Astrocyte (in vitro differentiated cells and primary cell): ENCODE measurements around the gene ADCK1. TPM values are rescaled to one million over a fixed set of nuclear protein-coding genes. Genes with fewer than 3 reads are reported as not detected.
"Not testable (repeated sequence)": the region's sequence is repeated elsewhere in the genome, so short reads cannot be mapped to it uniquely, and the experiment has no call there.

Source experiments
- DNase-seq: peaks from one replicate; pipeline ENCODE4 v3.0.0-alpha.2; 2010; ENCODE audit warnings: low read depth
- FAIRE-seq: peaks from 2 replicates; lab custom pipeline; 2011; peaks lifted over from hg19 to GRCh38; lab: Jason Lieb, UNC
- H2AFZ ChIP-seq: 2 replicates; pipeline ENCODE4 v1.6.0; 2012; ENCODE audit warnings: low read depth, low read length, inconsistent platforms
- H3K27ac ChIP-seq: 2 replicates; pipeline ENCODE4 v1.5.1; 2011; ENCODE audit warnings: low read depth, low read length, inconsistent platforms
- H3K27me3 ChIP-seq: 2 replicates; pipeline ENCODE4 v1.6.0; 2011; ENCODE audit warnings: low read length, inconsistent platforms; ENCODE audit not compliant: insufficient read depth
- H3K36me3 ChIP-seq: 2 replicates; pipeline ENCODE4 v1.5.1; 2011; ENCODE audit warnings: low read length, inconsistent platforms; ENCODE audit not compliant: insufficient read depth
- H3K4me1 ChIP-seq: 2 replicates; pipeline ENCODE4 v1.5.1; 2011; ENCODE audit warnings: low read length, inconsistent platforms; ENCODE audit not compliant: insufficient read depth
- H3K4me2 ChIP-seq: 2 replicates; pipeline ENCODE4 v1.6.0; 2012; ENCODE audit warnings: low read length, inconsistent platforms
- H3K4me3 ChIP-seq: 2 replicates; pipeline ENCODE4 v1.5.1; 2011; ENCODE audit warnings: low read depth, mild to moderate bottlenecking, low read length, inconsistent platforms; ENCODE audit not compliant: insufficient read depth
- H3K79me2 ChIP-seq: 2 replicates; pipeline ENCODE4 v1.6.0; 2012; ENCODE audit warnings: mild to moderate bottlenecking, low read length, inconsistent platforms; ENCODE audit not compliant: insufficient read depth
- H3K9ac ChIP-seq: 2 replicates; pipeline ENCODE4 v1.6.0; 2012; ENCODE audit warnings: mild to moderate bottlenecking, low read length, inconsistent platforms
- H3K9me3 ChIP-seq: 2 replicates; pipeline ENCODE4 v1.5.1; 2012; ENCODE audit warnings: low read depth, mild to moderate bottlenecking, low read length, inconsistent platforms; ENCODE audit not compliant: insufficient read depth
- H4K20me1 ChIP-seq: 2 replicates; pipeline ENCODE4 v1.6.0; 2012; ENCODE audit warnings: low read length, inconsistent platforms; ENCODE audit not compliant: insufficient read depth
- H3K27ac Mint-ChIP-seq: one replicate; pipeline ENCODE4 v1.8.0; 2021; ENCODE audit warnings: mild to moderate bottlenecking, mixed read lengths; ENCODE audit not compliant: unreplicated experiment
- H3K27me3 Mint-ChIP-seq: one replicate; pipeline ENCODE4 v1.8.0; 2021; ENCODE audit warnings: low read depth, mixed read lengths; ENCODE audit not compliant: unreplicated experiment
- H3K36me3 Mint-ChIP-seq: one replicate; pipeline ENCODE4 v1.8.0; 2021; ENCODE audit warnings: low read depth, mixed read lengths; ENCODE audit not compliant: unreplicated experiment
- H3K4me1 Mint-ChIP-seq: one replicate; pipeline ENCODE4 v1.8.0; 2021; ENCODE audit warnings: low read depth, mixed read lengths; ENCODE audit not compliant: unreplicated experiment
- H3K4me3 Mint-ChIP-seq: one replicate; pipeline ENCODE4 v1.8.0; 2021; ENCODE audit warnings: mild to moderate bottlenecking, moderate library complexity, mixed read lengths; ENCODE audit not compliant: unreplicated experiment
- H3K9me3 Mint-ChIP-seq: one replicate; pipeline ENCODE4 v1.8.0; 2021; ENCODE audit warnings: mild to moderate bottlenecking, mixed read lengths; ENCODE audit not compliant: unreplicated experiment
- EZH2 ChIP-seq: IDR thresholded peaks from 2 replicates; pipeline ENCODE4 v1.6.1; 2012; ENCODE audit warnings: mild to moderate bottlenecking, low read length, inconsistent platforms; ENCODE audit not compliant: insufficient read depth
- total RNA-seq: library from RNA; stranded (reverse); gene quantifications from 2 replicates; pipeline ENCODE4 v1.2.1, GENCODE V29; 2021
- TF ChIP-seq, protein P1 (sequence below): IDR thresholded peaks from 2 replicates; pipeline ENCODE4 v1.5.1; 2011; ENCODE audit warnings: low read depth, mild to moderate bottlenecking, inconsistent platforms, low read length, moderate library complexity; ENCODE audit not compliant: insufficient read depth

The ADCK1 gene
- total RNA-seq, 1 donor from 2014 or later: 5.8 TPM

DNA sequence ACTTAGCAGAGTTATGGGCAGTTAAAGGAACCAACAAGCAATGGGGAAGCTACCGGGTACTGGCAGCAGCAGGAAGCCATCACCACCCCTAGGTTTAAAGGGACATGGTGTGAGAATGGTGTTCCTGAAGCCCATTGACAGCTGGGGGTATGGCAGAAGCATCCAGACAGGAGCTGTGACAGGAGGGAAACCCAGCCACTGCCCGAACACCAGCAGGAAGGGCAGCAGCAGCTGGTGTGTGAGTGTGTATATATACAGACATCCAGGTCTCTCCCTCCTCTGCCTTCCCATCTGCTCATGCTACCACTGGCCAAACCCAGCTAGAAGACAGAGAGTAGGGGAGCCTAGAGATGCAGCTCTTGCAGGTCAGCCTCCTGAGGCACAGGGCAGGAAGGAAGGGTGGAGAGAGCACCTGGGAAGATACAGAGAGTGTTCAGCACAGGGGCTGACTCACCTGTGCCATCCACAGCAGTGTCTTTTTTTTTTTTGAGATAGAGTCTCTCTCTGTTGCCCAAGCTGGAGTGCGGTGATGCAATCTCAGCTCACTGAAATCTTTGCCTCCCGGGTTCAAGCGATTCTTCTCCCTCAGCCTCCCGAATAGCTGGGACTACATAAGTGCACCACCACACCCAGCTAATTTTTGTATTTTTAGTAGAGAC, 9.2 kb upstream of the ADCK1 start:
- Mint-ChIP-seq H3K27ac (no peak overlapping the region), H3K9me3 (no peaks in the 10 kb centered on the region), H3K27me3 (no peaks in the 10 kb centered on the region), H3K4me3 (no peak overlapping the region), H3K36me3 (no peaks in the 10 kb centered on the region), H3K4me1 (peaks cover 3% of the 10 kb centered on the region)
- Histone ChIP-seq H3K27ac (no peak overlapping the region), H3K9me3 (no peaks in the 10 kb centered on the region), H3K79me2 (no peaks in the 10 kb centered on the region), H3K27me3 (peaks cover 2% of the 10 kb centered on the region), H3K4me3 (no peak overlapping the region), H2AFZ (no peak overlapping the region), H3K4me1 (no peaks in the 10 kb centered on the region), H3K36me3 (no peaks in the 10 kb centered on the region), H4K20me1 (no peaks in the 10 kb centered on the region), H3K4me2 (no peak overlapping the region), H3K9ac (no peak overlapping the region)
- DNase-seq (no peak), FAIRE-seq (no peak)
- no peak for TF ChIP-seq EZH2
- TF ChIP-seq, protein P1, sequence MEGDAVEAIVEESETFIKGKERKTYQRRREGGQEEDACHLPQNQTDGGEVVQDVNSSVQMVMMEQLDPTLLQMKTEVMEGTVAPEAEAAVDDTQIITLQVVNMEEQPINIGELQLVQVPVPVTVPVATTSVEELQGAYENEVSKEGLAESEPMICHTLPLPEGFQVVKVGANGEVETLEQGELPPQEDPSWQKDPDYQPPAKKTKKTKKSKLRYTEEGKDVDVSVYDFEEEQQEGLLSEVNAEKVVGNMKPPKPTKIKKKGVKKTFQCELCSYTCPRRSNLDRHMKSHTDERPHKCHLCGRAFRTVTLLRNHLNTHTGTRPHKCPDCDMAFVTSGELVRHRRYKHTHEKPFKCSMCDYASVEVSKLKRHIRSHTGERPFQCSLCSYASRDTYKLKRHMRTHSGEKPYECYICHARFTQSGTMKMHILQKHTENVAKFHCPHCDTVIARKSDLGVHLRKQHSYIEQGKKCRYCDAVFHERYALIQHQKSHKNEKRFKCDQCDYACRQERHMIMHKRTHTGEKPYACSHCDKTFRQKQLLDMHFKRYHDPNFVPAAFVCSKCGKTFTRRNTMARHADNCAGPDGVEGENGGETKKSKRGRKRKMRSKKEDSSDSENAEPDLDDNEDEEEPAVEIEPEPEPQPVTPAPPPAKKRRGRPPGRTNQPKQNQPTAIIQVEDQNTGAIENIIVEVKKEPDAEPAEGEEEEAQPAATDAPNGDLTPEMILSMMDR: no peak

DNA sequence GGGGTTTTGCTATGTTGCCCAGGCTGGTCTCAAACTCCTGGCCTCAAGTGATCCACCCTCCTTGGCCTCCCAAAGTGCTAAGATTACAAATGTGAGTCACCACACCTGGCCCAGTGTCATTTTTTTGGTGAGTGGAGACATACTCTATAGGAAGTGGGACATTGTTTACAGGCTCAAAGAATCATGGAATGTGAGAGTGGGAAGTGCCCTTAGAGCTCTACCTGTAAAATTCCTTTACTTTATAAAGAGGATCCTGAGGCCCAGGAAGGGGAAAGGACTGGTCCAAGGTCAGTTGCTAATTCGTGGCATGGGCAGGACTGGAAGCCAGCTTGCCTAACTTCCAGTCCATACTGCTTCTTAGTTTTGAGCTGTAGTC, 8.7 kb upstream of the ADCK1 start:
- H3K27me3 ChIP-seq: peaks cover 2% of the 10 kb centered on the region
- H3K9ac ChIP-seq: no peak overlapping the region
- no peak for DNase-seq
- Mint-ChIP-seq H3K36me3 (no peaks in the 10 kb centered on the region), H3K27ac (no peak overlapping the region), H3K9me3 (no peaks in the 10 kb centered on the region), H3K27me3 (no peaks in the 10 kb centered on the region), H3K4me1 (peaks cover 6% of the 10 kb centered on the region), H3K4me3 (no peak overlapping the region)
- H2AFZ ChIP-seq: no peak overlapping the region
- H3K4me2 ChIP-seq: no peak overlapping the region
- H3K36me3 ChIP-seq: no peaks in the 10 kb centered on the region
- no peak overlapping the region for H3K4me3 ChIP-seq
- H3K79me2 ChIP-seq: no peaks in the 10 kb centered on the region
- no peak for FAIRE-seq
- no peak for TF ChIP-seq EZH2
- TF ChIP-seq, protein P1: no peak
- no peaks in the 10 kb centered on the region for H4K20me1 ChIP-seq
- H3K9me3 ChIP-seq: no peaks in the 10 kb centered on the region
- no peaks in the 10 kb centered on the region for H3K4me1 ChIP-seq
- H3K27ac ChIP-seq: no peak overlapping the region

DNA sequence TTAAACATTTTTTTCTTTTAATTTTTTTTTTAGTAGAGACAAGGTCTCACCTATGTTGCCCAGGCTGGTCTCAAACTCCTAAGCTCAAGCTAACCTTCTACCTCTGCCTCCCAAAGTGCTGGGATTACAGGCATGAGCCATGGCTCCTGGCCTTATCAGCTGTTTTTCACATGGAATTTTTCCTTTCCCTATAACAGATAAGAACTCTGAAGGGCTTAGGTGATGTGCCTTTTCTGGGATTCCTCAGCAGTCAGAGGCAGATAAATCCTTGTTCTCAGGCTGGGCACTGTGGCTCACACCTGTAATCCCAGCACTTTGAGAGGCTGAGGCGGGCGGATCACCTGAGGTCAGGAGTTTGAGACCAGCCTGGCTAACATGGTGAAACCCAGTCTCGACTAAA, 6.7 kb upstream of the ADCK1 start:
- not testable (repeated sequence) for H3K9me3 Mint-ChIP-seq, H3K4me1 Mint-ChIP-seq, H3K9me3 ChIP-seq, DNase-seq, H2AFZ ChIP-seq, H3K27ac ChIP-seq, H3K9ac ChIP-seq, H3K4me3 ChIP-seq, H3K4me2 ChIP-seq, H3K27ac Mint-ChIP-seq, H3K79me2 ChIP-seq, H3K27me3 ChIP-seq, H3K27me3 Mint-ChIP-seq, H3K36me3 Mint-ChIP-seq, FAIRE-seq, H3K36me3 ChIP-seq, H3K4me3 Mint-ChIP-seq, H4K20me1 ChIP-seq, H3K4me1 ChIP-seq
